Smooth muscle cell (in vitro differentiated cells): Measurements from ENCODE around the gene HSD17B2. TPM values are rescaled to one million over a fixed set of nuclear protein-coding genes. Genes with fewer than 3 reads are reported as not detected.

Experiments used
- DNase-seq: peaks from one replicate; lab custom pipeline; 2025; ENCODE audit not compliant: unreplicated experiment; lab: John Stamatoyannopoulos, UW
- H2AFZ ChIP-seq: fragments of 200-600 bp; sonication (generic); 2 replicates; pipeline ENCODE4 v1.6.0; 2016; ENCODE audit warnings: antibody characterized with exemption, low read depth, mild to moderate bottlenecking
- H3F3A ChIP-seq: fragments of 200-600 bp; sonication (generic); 2 replicates; pipeline ENCODE4 v1.6.0; 2017; ENCODE audit warnings: antibody characterized with exemption, low read depth
- H3K27ac ChIP-seq: fragments of 200-600 bp; sonication (generic); 2 replicates; pipeline ENCODE4 v1.5.1; 2016; ENCODE audit warnings: low read depth, mild to moderate bottlenecking
- H3K27me3 ChIP-seq: fragments of 200-600 bp; sonication (generic); 2 replicates; pipeline ENCODE4 v1.6.1; 2016; ENCODE audit warnings: low read depth, mild to moderate bottlenecking
- H3K36me3 ChIP-seq: fragments of 200-600 bp; sonication (generic); 2 replicates; pipeline ENCODE4 v1.5.1; 2016; ENCODE audit warnings: low read depth
- H3K4me1 ChIP-seq: fragments of 200-600 bp; sonication (generic); 2 replicates; pipeline ENCODE4 v1.5.1; 2016; ENCODE audit warnings: low read depth
- H3K4me2 ChIP-seq: fragments of 200-600 bp; sonication (generic); 2 replicates; pipeline ENCODE4 v1.6.0; 2016; ENCODE audit warnings: mild to moderate bottlenecking
- H3K4me3 ChIP-seq: fragments of 200-600 bp; sonication (generic); 2 replicates; pipeline ENCODE4 v1.5.1; 2016; ENCODE audit warnings: mild to moderate bottlenecking
- H3K79me2 ChIP-seq: fragments of 200-600 bp; sonication (generic); 2 replicates; pipeline ENCODE4 v1.6.0; 2016; ENCODE audit warnings: low read depth, mild to moderate bottlenecking
- H3K9ac ChIP-seq: fragments of 200-600 bp; sonication (generic); 2 replicates; pipeline ENCODE4 v1.6.0; 2016; ENCODE audit warnings: low read depth
- H3K9me3 ChIP-seq: fragments of 200-600 bp; sonication (generic); replicated peaks from 2 replicates; pipeline ENCODE4 v1.5.1; 2016; ENCODE audit warnings: low read depth
- H4K20me1 ChIP-seq: fragments of 200-600 bp; sonication (generic); 2 replicates; pipeline ENCODE4 v1.6.0; 2016; ENCODE audit warnings: low read depth
- CTCF ChIP-seq: fragments of 200-600 bp; sonication (generic); IDR thresholded peaks from 2 replicates; pipeline ENCODE4 v1.5.1; 2017; ENCODE audit warnings: borderline replicate concordance, mild to moderate bottlenecking, antibody characterized with exemption; ENCODE audit not compliant: insufficient read depth, poor library complexity, severe bottlenecking
- whole genome bisulfite sequencing: methylation state at CpG from one replicate; pipeline ENCODE4 v1.1.7; 2016; ENCODE audit warnings: low lambda C conversion rate; 5-methylcytosine and 5-hydroxymethylcytosine counted together
- polyA plus RNA-seq: library from polyadenylated mRNA; unstranded; fragments of >200 nt; fragmentation: Nextera tagmentation; extraction: Ambion mirVana; gene quantifications from 2 replicates; pipeline ENCODE4 v1.2.1, GENCODE V29; 2016
- total RNA-seq: library from RNA; depleted of rRNA; stranded (reverse); fragments of >200 nt; gene quantifications from 2 replicates; pipeline ENCODE4 v1.2.3, GENCODE V29; 2014

The HSD17B2 gene
- total and polyA plus RNA-seq, 2 experiments from 2014 or later, result 21.8 to 33.9 TPM

- Histone ChIP-seq H3K4me1 (no peaks in the 10 kb centered on the region), H3K4me3 (no peak overlapping the region), H3K27ac (no peak overlapping the region), H2AFZ (no peak overlapping the region), H3K9me3 (no peaks in the 10 kb centered on the region), H3K36me3 (no peaks in the 10 kb centered on the region), H3F3A (no peaks in the 10 kb centered on the region), H3K27me3 (peaks cover 4% of the 10 kb centered on the region), H3K79me2 (no peaks in the 10 kb centered on the region), H4K20me1 (no peaks in the 10 kb centered on the region), H3K4me2 (no peak overlapping the region), H3K9ac (no peak overlapping the region)
- no peak for DNase-seq
- WGBS, result 89% methylated on average over 3 of the region's 3 CpGs
- TF ChIP-seq CTCF, result no peak
These were observed 32.2 kb upstream of the HSD17B2 start for GRCh38 chr16:82002831-82003230.

- H3K27ac ChIP-seq, result no peak overlapping the region
- peaks cover 4% of the 10 kb centered on the region for H3K27me3 ChIP-seq
- no peak overlapping the region for H3K4me2 ChIP-seq
- H3K9ac ChIP-seq, result no peak overlapping the region
- no peak for TF ChIP-seq CTCF
- H2AFZ ChIP-seq, result no peak overlapping the region
- no peak overlapping the region for H3K4me3 ChIP-seq
- no peaks in the 10 kb centered on the region for H3K79me2 ChIP-seq
- H3F3A ChIP-seq, result no peaks in the 10 kb centered on the region
- no peaks in the 10 kb centered on the region for H3K36me3 ChIP-seq
- H4K20me1 ChIP-seq, result no peaks in the 10 kb centered on the region
- no peaks in the 10 kb centered on the region for H3K9me3 ChIP-seq
- no peaks in the 10 kb centered on the region for H3K4me1 ChIP-seq
- 95% methylated on average over 5 of the region's 5 CpGs for WGBS
- DNase-seq, result no peak
These were observed 30.5 kb upstream of the HSD17B2 start for GRCh38 chr16:82004601-82005000.

- Histone ChIP-seq H3K27me3 (peaks cover 4% of the 10 kb centered on the region), H3K9me3 (no peaks in the 10 kb centered on the region), H4K20me1 (no peaks in the 10 kb centered on the region), H3K4me3 (no peak overlapping the region), H3K79me2 (no peaks in the 10 kb centered on the region), H3K9ac (no peak overlapping the region), H2AFZ (no peak overlapping the region), H3K36me3 (no peaks in the 10 kb centered on the region), H3K4me2 (no peak overlapping the region), H3K27ac (no peak overlapping the region), H3K4me1 (no peaks in the 10 kb centered on the region), H3F3A (no peaks in the 10 kb centered on the region)
- no peak for DNase-seq
- no peak for TF ChIP-seq CTCF
- 56% methylated on average over 6 of the region's 6 CpGs for WGBS
These were observed 29.8 kb upstream of the HSD17B2 start for GRCh38 chr16:82005027-82005830.

- 95% methylated on average over 5 of the region's 5 CpGs for WGBS
- DNase-seq, result no peak
- Histone ChIP-seq H3K9me3 (no peaks in the 10 kb centered on the region), H3K79me2 (no peaks in the 10 kb centered on the region), H3F3A (no peaks in the 10 kb centered on the region), H4K20me1 (no peaks in the 10 kb centered on the region), H2AFZ (no peak overlapping the region), H3K27me3 (peaks cover 4% of the 10 kb centered on the region), H3K4me1 (no peaks in the 10 kb centered on the region), H3K9ac (no peak overlapping the region), H3K27ac (no peak overlapping the region), H3K4me3 (no peak overlapping the region), H3K4me2 (no peak overlapping the region), H3K36me3 (no peaks in the 10 kb centered on the region)
- TF ChIP-seq CTCF, result no peak
These were observed 29.0 kb upstream of the HSD17B2 start for GRCh38 chr16:82006036-82006435.
